WTC11 (cell line): ENCODE results near the gene WBP1L.

Source experiments
- ATF1 ChIP-seq: sonication (generic); formaldehyde crosslinking; IDR thresholded peaks from 2 replicates; pipeline ENCODE4 v1.8.1; 2023; ENCODE audit warnings: mild to moderate bottlenecking, moderate library complexity, missing genetic modification reagents
- CTCF ChIP-seq: fragments of 200-600 bp; IDR thresholded peaks from 2 replicates; pipeline ENCODE4 v1.8.0; 2022; ENCODE audit warnings: antibody characterized with exemption
- FOXJ3 ChIP-seq: sonication (generic); formaldehyde crosslinking; IDR thresholded peaks from 2 replicates; pipeline ENCODE4 v1.9.0; 2021; ENCODE audit warnings: missing genetic modification reagents, mild to moderate bottlenecking, borderline replicate concordance
- RELA ChIP-seq: sonication (generic); formaldehyde crosslinking; IDR thresholded peaks from 2 replicates; pipeline ENCODE4 v1.8.1; 2022; ENCODE audit warnings: missing genetic modification reagents, mild to moderate bottlenecking, borderline replicate concordance
- ZNF232 ChIP-seq: sonication (generic); formaldehyde crosslinking; IDR thresholded peaks from 2 replicates; pipeline ENCODE4 v1.8.0; 2022; ENCODE audit warnings: mild to moderate bottlenecking, missing genetic modification reagents
- ZNF317 ChIP-seq: sonication (generic); formaldehyde crosslinking; IDR thresholded peaks from 2 replicates; pipeline ENCODE4 v1.8.1; 2023; ENCODE audit warnings: low read depth, mild to moderate bottlenecking, moderate library complexity, missing genetic modification reagents, borderline replicate concordance
- TF ChIP-seq, protein P1 (sequence below): sonication (generic); formaldehyde crosslinking; IDR thresholded peaks from 2 replicates; pipeline ENCODE4 v1.8.1; 2023; ENCODE audit warnings: mild to moderate bottlenecking, moderate library complexity, missing genetic modification reagents
- TF ChIP-seq, protein P2 (sequence below): sonication (generic); formaldehyde crosslinking; IDR thresholded peaks from 2 replicates; pipeline ENCODE4 v1.8.1; 2022; ENCODE audit warnings: low read depth, missing genetic modification reagents, borderline replicate concordance
- TF ChIP-seq, protein P3 (sequence below): fragments of 250-450 bp; sonication (Bioruptor Pico); conservative IDR thresholded peaks from 2 replicates; pipeline ENCODE4 v1.9.0; 2021; ENCODE audit warnings: mild to moderate bottlenecking
- TF ChIP-seq, protein P4 (sequence below): sonication (generic); formaldehyde crosslinking; IDR thresholded peaks from 2 replicates; pipeline ENCODE4 v1.8.0; 2022; ENCODE audit warnings: mild to moderate bottlenecking, missing genetic modification reagents

DNA sequence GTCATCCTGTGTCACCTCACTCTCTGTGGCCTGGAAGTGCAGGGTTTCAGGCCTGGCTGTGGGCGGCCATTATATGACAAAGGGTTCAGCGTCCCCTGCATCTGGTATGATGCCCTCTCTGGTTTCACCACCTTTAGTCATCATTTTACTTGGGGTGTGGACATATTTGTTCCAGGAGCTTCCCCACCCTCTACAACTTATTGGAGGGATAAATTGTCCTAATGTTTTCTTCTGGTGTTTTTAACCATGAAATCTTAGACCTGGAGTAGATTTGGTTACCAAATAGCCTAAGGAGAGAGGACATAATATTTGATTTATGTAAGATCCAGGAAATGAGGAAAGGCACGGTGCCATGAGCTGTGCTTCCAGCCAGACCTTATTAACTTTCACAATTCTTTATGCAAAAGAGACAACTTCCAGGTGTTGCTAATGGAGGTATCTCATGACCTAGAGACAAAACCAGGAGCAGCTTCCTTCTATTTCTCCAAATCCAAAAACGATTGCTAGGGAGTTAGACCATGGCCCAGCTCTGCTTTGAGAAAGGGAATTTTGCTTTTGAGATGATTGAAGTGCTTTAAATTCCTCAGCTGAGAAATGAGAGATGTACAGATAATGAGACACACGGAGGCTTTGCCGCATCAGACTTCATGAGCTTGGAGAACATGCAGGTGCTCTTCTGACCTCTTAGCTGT lies 20.9 kb downstream of the WBP1L start:
- TF ChIP-seq, protein P1, sequence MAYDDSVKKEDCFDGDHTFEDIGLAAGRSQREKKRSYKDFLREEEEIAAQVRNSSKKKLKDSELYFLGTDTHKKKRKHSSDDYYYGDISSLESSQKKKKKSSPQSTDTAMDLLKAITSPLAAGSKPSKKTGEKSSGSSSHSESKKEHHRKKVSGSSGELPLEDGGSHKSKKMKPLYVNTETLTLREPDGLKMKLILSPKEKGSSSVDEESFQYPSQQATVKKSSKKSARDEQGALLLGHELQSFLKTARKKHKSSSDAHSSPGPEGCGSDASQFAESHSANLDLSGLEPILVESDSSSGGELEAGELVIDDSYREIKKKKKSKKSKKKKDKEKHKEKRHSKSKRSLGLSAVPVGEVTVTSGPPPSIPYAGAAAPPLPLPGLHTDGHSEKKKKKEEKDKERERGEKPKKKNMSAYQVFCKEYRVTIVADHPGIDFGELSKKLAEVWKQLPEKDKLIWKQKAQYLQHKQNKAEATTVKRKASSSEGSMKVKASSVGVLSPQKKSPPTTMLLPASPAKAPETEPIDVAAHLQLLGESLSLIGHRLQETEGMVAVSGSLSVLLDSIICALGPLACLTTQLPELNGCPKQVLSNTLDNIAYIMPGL, result no peak
- TF ChIP-seq CTCF (no peak), FOXJ3 (no peak), ZNF232 (CRISPR knock-in tag) (no peak), ZNF317 (CRISPR knock-in tag) (no peak), RELA (no peak), ATF1 (CRISPR knock-in tag) (no peak)
- TF ChIP-seq, protein P2, sequence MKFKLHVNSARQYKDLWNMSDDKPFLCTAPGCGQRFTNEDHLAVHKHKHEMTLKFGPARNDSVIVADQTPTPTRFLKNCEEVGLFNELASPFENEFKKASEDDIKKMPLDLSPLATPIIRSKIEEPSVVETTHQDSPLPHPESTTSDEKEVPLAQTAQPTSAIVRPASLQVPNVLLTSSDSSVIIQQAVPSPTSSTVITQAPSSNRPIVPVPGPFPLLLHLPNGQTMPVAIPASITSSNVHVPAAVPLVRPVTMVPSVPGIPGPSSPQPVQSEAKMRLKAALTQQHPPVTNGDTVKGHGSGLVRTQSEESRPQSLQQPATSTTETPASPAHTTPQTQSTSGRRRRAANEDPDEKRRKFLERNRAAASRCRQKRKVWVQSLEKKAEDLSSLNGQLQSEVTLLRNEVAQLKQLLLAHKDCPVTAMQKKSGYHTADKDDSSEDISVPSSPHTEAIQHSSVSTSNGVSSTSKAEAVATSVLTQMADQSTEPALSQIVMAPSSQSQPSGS (CRISPR knock-in tag), result no peak
- TF ChIP-seq, protein P3, sequence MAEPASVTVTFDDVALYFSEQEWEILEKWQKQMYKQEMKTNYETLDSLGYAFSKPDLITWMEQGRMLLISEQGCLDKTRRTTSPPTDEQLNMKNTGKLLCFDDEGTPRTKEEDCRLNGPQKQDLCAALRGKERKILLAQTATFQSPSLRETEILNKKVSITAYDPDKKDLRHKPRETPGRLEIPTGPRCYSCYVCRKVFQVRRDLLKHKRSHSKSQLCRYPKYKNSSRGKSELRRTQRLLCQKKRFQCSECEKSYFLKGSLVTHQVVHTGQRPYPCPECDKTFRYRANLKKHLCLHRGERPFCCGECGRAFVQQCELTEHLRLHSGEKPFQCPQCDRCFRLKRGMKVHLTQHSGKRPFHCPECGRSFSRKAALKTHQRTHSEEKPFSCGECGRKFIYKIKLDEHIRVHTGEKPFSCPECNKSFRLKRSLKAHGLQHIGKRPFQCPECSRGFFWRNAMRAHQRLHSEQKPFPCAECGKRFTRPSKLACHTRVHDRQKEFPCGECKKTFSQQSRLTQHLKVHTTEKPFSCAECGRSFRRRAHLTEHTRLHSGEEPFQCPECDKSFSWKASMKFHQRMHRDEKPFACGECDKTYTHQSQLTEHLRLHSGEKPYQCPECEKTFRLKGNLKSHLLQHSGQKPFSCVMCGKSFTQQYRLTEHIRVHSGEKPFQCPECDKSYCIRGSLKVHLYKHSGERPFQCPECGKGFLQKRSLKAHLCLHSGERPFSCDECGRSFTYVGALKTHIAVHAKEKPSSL, result no peak
- TF ChIP-seq, protein P4, sequence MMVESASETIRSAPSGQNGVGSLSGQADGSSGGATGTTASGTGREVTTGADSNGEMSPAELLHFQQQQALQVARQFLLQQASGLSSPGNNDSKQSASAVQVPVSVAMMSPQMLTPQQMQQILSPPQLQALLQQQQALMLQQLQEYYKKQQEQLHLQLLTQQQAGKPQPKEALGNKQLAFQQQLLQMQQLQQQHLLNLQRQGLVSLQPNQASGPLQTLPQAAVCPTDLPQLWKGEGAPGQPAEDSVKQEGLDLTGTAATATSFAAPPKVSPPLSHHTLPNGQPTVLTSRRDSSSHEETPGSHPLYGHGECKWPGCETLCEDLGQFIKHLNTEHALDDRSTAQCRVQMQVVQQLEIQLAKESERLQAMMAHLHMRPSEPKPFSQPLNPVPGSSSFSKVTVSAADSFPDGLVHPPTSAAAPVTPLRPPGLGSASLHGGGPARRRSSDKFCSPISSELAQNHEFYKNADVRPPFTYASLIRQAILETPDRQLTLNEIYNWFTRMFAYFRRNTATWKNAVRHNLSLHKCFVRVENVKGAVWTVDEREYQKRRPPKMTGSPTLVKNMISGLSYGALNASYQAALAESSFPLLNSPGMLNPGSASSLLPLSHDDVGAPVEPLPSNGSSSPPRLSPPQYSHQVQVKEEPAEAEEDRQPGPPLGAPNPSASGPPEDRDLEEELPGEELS (CRISPR knock-in tag), result no peak
